ENCODE data around the gene MGAT5.

Gene MGAT5

DNA sequence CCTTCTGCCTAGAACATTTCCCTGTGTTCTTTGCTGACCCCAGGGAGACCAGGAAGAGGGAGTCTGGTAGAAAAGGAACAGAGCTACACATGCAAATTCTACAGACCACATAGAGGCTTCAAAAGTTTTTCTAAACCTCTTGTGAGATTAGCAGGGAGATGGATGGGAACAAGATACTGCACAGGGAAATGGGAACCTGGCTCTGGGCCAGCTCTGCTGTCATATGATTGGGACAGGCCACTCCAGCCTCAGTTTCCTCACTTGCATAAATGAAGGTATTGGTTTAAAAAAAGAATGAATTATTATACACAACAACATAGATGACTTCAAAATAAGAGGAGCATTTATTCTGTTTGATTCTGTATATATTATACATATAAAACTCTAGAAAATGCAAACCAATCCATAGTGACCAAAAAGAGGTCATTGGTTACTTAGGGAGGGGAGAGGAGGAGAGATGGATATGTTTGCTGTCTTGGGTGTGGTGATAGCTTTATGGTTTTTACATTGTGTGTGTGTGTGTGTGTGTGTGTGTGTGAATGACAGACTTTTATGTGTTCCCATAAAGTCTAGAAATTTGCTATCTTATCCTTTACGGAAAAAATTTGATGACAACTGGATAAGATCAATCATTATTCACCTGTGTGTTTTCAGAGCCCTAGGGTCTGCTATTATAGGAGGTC, 115.5 kb downstream of the MGAT5 start:
- Histone ChIP-seq H2BK5ac (ENCODE audit: low read length) (no peak overlapping the region), H2BK12ac (ENCODE audit: low read length) (no peak overlapping the region), H4K91ac (ENCODE audit: low read depth, low read length, poor library complexity) (no peak overlapping the region), H3K4me2 (ENCODE audit: insufficient read depth, low read length, poor library complexity, severe bottlenecking) (no peak overlapping the region), H3K9me3 (replicated peaks in 1 of 2; ENCODE audit: control insufficient read depth in 2 of 2, insufficient read depth in 1 of 2, low read depth in 1 of 2, low read length in 2 of 2) (no peaks in the 10 kb centered on the region), H3K4ac (ENCODE audit: low read length) (no peak overlapping the region), H4K8ac (ENCODE audit: low read depth, low read length) (no peak overlapping the region), H3K14ac (ENCODE audit: low read length) (no peak overlapping the region), H2AK5ac (ENCODE audit: low read depth, low read length) (no peak overlapping the region), H3K4me1 (ENCODE audit: control insufficient read depth in 2 of 2, insufficient read depth in 1 of 2, low read depth in 1 of 2, low read length in 2 of 2) (no peaks in the 10 kb centered on the region), H3K79me1 (ENCODE audit: low read depth, low read length) (no peaks in the 10 kb centered on the region), H3K36me3 (replicated peaks in 1 of 2; ENCODE audit: control insufficient read depth in 2 of 2, insufficient read depth in 2 of 2, low read length in 2 of 2) (peaks cover 0 to 10% of the 10 kb centered on the region in 2 donors), H3K23ac (ENCODE audit: low read depth, low read length, poor library complexity) (no peak overlapping the region), H2BK120ac (ENCODE audit: low read depth, low read length) (no peak overlapping the region), H2AFZ (ENCODE audit: low read length) (no peak overlapping the region), H3K4me3 (ENCODE audit: low read length in 2 of 2) (no peak overlapping the region), H2BK15ac (ENCODE audit: low read length) (no peak overlapping the region), H3K9ac (ENCODE audit: low read depth, low read length, poor library complexity) (no peak overlapping the region), H3K18ac (ENCODE audit: low read length) (no peak overlapping the region), H3K27ac (replicated peaks; ENCODE audit: low read length) (no peak overlapping the region), H3K27me3 (ENCODE audit: control insufficient read depth in 3 of 3, insufficient read depth in 3 of 3, low read depth in 1 of 3, low read length in 3 of 3) (no peaks in the 10 kb centered on the region)
- WGBS, 2 donors (ENCODE audit: extremely low coverage in 2 of 2, insufficient read length in 2 of 2, insufficient replicate concordance in 1 of 2): no CpG with 5 or more reads among the region's 1 CpG
- no peak for DNase-seq (ENCODE audit: low spot score)

DNA sequence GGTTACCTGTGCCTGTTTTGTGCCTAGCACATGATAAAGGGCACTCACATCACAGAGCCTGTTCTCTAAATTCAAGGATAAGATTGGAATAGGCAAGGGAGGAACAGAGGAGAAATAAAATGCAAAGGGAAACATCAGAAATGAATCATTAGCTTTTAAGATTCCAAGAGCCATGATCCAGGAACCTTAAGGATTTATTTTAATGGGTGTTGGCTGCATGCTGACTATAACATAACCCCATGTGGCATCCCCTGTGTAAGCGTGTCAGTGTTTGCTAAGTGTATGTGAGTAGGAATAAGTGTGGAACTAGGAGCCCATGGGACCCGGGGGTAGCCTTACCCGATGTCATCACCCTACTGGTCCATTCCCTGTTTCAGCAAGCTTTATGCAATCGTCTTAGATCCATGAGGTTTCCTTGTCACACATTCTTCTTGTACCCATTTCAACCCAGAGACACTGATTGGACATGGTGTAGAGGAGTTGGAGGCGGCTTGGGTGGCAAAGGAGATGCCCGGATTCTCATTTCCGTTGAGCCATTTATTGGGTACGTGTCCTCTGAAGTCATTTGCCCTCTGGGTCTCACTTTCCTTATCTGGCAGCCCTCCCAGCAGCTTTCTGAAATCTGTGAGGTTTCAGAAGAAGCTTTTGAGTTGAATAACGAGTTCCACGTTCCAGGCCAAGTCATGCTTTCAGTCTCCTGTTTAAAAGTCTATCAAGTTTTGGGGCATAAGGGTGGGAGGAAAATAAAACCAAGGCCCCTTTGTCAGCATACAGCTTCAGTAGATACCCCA, 117.0 kb downstream of the MGAT5 start:
- DNase-seq (ENCODE audit: low spot score): no peak
- Histone ChIP-seq H2BK120ac (ENCODE audit: low read depth, low read length) (no peak overlapping the region), H3K27ac (replicated peaks; ENCODE audit: low read length) (no peak overlapping the region), H3K79me1 (ENCODE audit: low read depth, low read length) (no peaks in the 10 kb centered on the region), H3K4ac (ENCODE audit: low read length) (no peak overlapping the region), H3K27me3 (ENCODE audit: control insufficient read depth in 3 of 3, insufficient read depth in 3 of 3, low read depth in 1 of 3, low read length in 3 of 3) (no peaks in the 10 kb centered on the region), H4K91ac (ENCODE audit: low read depth, low read length, poor library complexity) (no peak overlapping the region), H3K4me3 (ENCODE audit: low read length in 2 of 2) (no peak overlapping the region), H3K9me3 (replicated peaks in 1 of 2; ENCODE audit: control insufficient read depth in 2 of 2, insufficient read depth in 1 of 2, low read depth in 1 of 2, low read length in 2 of 2) (no peaks in the 10 kb centered on the region), H3K36me3 (replicated peaks in 1 of 2; ENCODE audit: control insufficient read depth in 2 of 2, insufficient read depth in 2 of 2, low read length in 2 of 2) (peaks cover 0 to 13% of the 10 kb centered on the region in 2 donors), H2BK12ac (ENCODE audit: low read length) (no peak overlapping the region), H3K4me1 (ENCODE audit: control insufficient read depth in 2 of 2, insufficient read depth in 1 of 2, low read depth in 1 of 2, low read length in 2 of 2) (no peaks in the 10 kb centered on the region), H2BK5ac (ENCODE audit: low read length) (no peak overlapping the region), H3K4me2 (ENCODE audit: insufficient read depth, low read length, poor library complexity, severe bottlenecking) (no peak overlapping the region), H3K14ac (ENCODE audit: low read length) (no peak overlapping the region), H3K9ac (ENCODE audit: low read depth, low read length, poor library complexity) (no peak overlapping the region), H4K8ac (ENCODE audit: low read depth, low read length) (no peak overlapping the region), H2BK15ac (ENCODE audit: low read length) (no peak overlapping the region), H2AFZ (ENCODE audit: low read length) (no peak overlapping the region), H3K18ac (ENCODE audit: low read length) (no peak overlapping the region), H3K23ac (ENCODE audit: low read depth, low read length, poor library complexity) (no peak overlapping the region), H2AK5ac (ENCODE audit: low read depth, low read length) (no peak overlapping the region)
- no CpG with 5 or more reads among the region's 10 CpGs for WGBS, 2 donors (ENCODE audit: extremely low coverage in 2 of 2, insufficient read length in 2 of 2, insufficient replicate concordance in 1 of 2)

- Histone ChIP-seq H2BK5ac (ENCODE audit: low read length) (no peak overlapping the region), H2AFZ (ENCODE audit: low read length) (no peak overlapping the region), H2BK12ac (ENCODE audit: low read length) (no peak overlapping the region), H4K91ac (ENCODE audit: low read depth, low read length, poor library complexity) (no peak overlapping the region), H3K27ac (replicated peaks; ENCODE audit: low read length) (no peak overlapping the region), H3K18ac (ENCODE audit: low read length) (no peak overlapping the region), H2AK5ac (ENCODE audit: low read depth, low read length) (no peak overlapping the region), H3K23ac (ENCODE audit: low read depth, low read length, poor library complexity) (no peak overlapping the region), H3K4ac (ENCODE audit: low read length) (no peak overlapping the region), H3K9ac (ENCODE audit: low read depth, low read length, poor library complexity) (no peak overlapping the region), H3K4me1 (ENCODE audit: control insufficient read depth in 2 of 2, insufficient read depth in 1 of 2, low read depth in 1 of 2, low read length in 2 of 2) (no peaks in the 10 kb centered on the region), H3K14ac (ENCODE audit: low read length) (no peak overlapping the region), H3K27me3 (ENCODE audit: control insufficient read depth in 3 of 3, insufficient read depth in 3 of 3, low read depth in 1 of 3, low read length in 3 of 3) (no peaks in the 10 kb centered on the region), H4K8ac (ENCODE audit: low read depth, low read length) (no peak overlapping the region), H2BK15ac (ENCODE audit: low read length) (no peak overlapping the region), H3K79me1 (ENCODE audit: low read depth, low read length) (no peaks in the 10 kb centered on the region), H2BK120ac (ENCODE audit: low read depth, low read length) (no peak overlapping the region), H3K4me3 (ENCODE audit: low read length in 2 of 2) (no peak overlapping the region), H3K36me3 (replicated peaks in 1 of 2; ENCODE audit: control insufficient read depth in 2 of 2, insufficient read depth in 2 of 2, low read length in 2 of 2) (peaks cover 0 to 16% of the 10 kb centered on the region in 2 donors), H3K4me2 (ENCODE audit: insufficient read depth, low read length, poor library complexity, severe bottlenecking) (no peak overlapping the region), H3K9me3 (replicated peaks in 1 of 2; ENCODE audit: control insufficient read depth in 2 of 2, insufficient read depth in 1 of 2, low read depth in 1 of 2, low read length in 2 of 2) (no peaks in the 10 kb centered on the region)
- WGBS, 2 donors (ENCODE audit: extremely low coverage in 2 of 2, insufficient read length in 2 of 2, insufficient replicate concordance in 1 of 2): no CpG with 5 or more reads among the region's 5 CpGs
- DNase-seq (ENCODE audit: low spot score): no peak
These were observed 118.3 kb downstream of the MGAT5 start for GRCh38 chr2:134372141-134372540.

DNA sequence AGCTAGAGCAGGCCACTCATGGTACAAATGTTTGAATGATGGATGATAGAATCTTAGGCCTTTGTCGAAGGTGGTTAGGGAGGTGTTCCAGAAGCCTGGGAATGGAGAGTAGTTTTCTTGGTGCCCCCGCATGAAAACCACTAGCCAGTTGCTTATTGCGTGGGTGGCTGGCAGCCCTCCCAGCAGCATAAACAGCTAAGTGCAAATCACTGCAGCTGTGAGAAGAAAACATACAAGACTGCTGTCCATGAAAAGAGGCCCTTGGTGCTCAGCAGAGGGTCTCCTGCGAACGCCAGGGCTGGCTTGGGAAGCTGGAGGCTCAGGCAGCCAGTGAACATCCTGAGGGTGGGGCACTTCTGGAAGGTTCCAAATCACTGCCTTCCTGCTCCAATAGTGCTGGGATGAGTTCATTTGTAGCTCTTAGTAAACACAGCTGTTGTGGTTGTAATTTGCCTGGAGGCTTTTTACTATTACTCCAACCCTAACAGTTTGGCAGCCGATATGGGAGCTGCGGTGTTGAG, 118.8 kb downstream of the MGAT5 start:
- no peak overlapping the region for H3K27ac ChIP-seq (replicated peaks; ENCODE audit: low read length)
- WGBS, 2 donors (ENCODE audit: extremely low coverage in 2 of 2, insufficient read length in 2 of 2, insufficient replicate concordance in 1 of 2): no CpG with 5 or more reads among the region's 7 CpGs
- H2AK5ac ChIP-seq (ENCODE audit: low read depth, low read length): no peak overlapping the region
- H2BK5ac ChIP-seq (ENCODE audit: low read length): no peak overlapping the region
- no peak overlapping the region for H2AFZ ChIP-seq (ENCODE audit: low read length)
- H3K4me3 ChIP-seq (ENCODE audit: low read length in 2 of 2): no peak overlapping the region
- no peak overlapping the region for H4K8ac ChIP-seq (ENCODE audit: low read depth, low read length)
- H3K36me3 ChIP-seq (replicated peaks in 1 of 2; ENCODE audit: control insufficient read depth in 2 of 2, insufficient read depth in 2 of 2, low read length in 2 of 2): peaks cover 0 to 17% of the 10 kb centered on the region in 2 donors
- H2BK15ac ChIP-seq (ENCODE audit: low read length): no peak overlapping the region
- H3K14ac ChIP-seq (ENCODE audit: low read length): no peak overlapping the region
- DNase-seq (ENCODE audit: low spot score): no peak
- no peak overlapping the region for H2BK12ac ChIP-seq (ENCODE audit: low read length)
- no peak overlapping the region for H3K4me2 ChIP-seq (ENCODE audit: insufficient read depth, low read length, poor library complexity, severe bottlenecking)
- no peak overlapping the region for H3K9ac ChIP-seq (ENCODE audit: low read depth, low read length, poor library complexity)
- H3K4ac ChIP-seq (ENCODE audit: low read length): no peak overlapping the region
- H3K27me3 ChIP-seq (ENCODE audit: control insufficient read depth in 3 of 3, insufficient read depth in 3 of 3, low read depth in 1 of 3, low read length in 3 of 3): no peaks in the 10 kb centered on the region
- H2BK120ac ChIP-seq (ENCODE audit: low read depth, low read length): no peak overlapping the region
- H3K79me1 ChIP-seq (ENCODE audit: low read depth, low read length): no peaks in the 10 kb centered on the region
- H3K23ac ChIP-seq (ENCODE audit: low read depth, low read length, poor library complexity): no peak overlapping the region
- no peak overlapping the region for H3K18ac ChIP-seq (ENCODE audit: low read length)
- H3K4me1 ChIP-seq (ENCODE audit: control insufficient read depth in 2 of 2, insufficient read depth in 1 of 2, low read depth in 1 of 2, low read length in 2 of 2): no peaks in the 10 kb centered on the region
- no peaks in the 10 kb centered on the region for H3K9me3 ChIP-seq (replicated peaks in 1 of 2; ENCODE audit: control insufficient read depth in 2 of 2, insufficient read depth in 1 of 2, low read depth in 1 of 2, low read length in 2 of 2)
- no peak overlapping the region for H4K91ac ChIP-seq (ENCODE audit: low read depth, low read length, poor library complexity)
